Endodermal cell (in vitro differentiated cells): Measurements from ENCODE around the gene PALLD. TPM values are rescaled to one million over a fixed set of nuclear protein-coding genes. Genes with fewer than 3 reads are reported as not detected.

Experiments
- DNase-seq: peaks from one replicate; pipeline ENCODE4 v3.0.0-alpha.2; 2017
- H3K27ac ChIP-seq: 2 replicates; pipeline ENCODE4 v1.5.1; 2013; ENCODE audit warnings: mild to moderate bottlenecking, low read depth, low read length, moderate library complexity
- H3K27me3 ChIP-seq: 2 replicates; pipeline ENCODE4 v1.6.1; 2013; ENCODE audit warnings: mild to moderate bottlenecking, low read length, moderate library complexity; ENCODE audit not compliant: insufficient read depth, control insufficient read depth, poor library complexity, severe bottlenecking
- H3K36me3 ChIP-seq: 2 replicates; pipeline ENCODE4 v1.7.0; 2013; ENCODE audit warnings: mild to moderate bottlenecking, low read length, moderate library complexity; ENCODE audit not compliant: control insufficient read depth, insufficient read depth
- H3K4me1 ChIP-seq: one replicate; pipeline ENCODE4 v1.7.0; 2013; ENCODE audit warnings: low read length; ENCODE audit not compliant: control insufficient read depth, insufficient read depth
- H3K4me3 ChIP-seq: 2 replicates; pipeline ENCODE4 v1.5.1; 2013; ENCODE audit warnings: mild to moderate bottlenecking, low read length, moderate library complexity
- H3K9ac ChIP-seq: 2 replicates; pipeline ENCODE4 v1.6.1; 2013; ENCODE audit warnings: mild to moderate bottlenecking, low read length, moderate library complexity; ENCODE audit not compliant: poor library complexity, severe bottlenecking; ENCODE audit errors: extremely low read depth
- H3K9me3 ChIP-seq: 2 replicates; pipeline ENCODE4 v1.6.1; 2013; ENCODE audit warnings: mild to moderate bottlenecking, low read length, moderate library complexity; ENCODE audit not compliant: control insufficient read depth
- H3K27ac Mint-ChIP-seq: 2 replicates; pipeline ENCODE4 v1.8.0; 2020; ENCODE audit warnings: mixed read lengths
- H3K27me3 Mint-ChIP-seq: 2 replicates; pipeline ENCODE4 v1.8.0; 2021; ENCODE audit warnings: mild to moderate bottlenecking, mixed read lengths; ENCODE audit not compliant: insufficient read depth
- H3K36me3 Mint-ChIP-seq: 2 replicates; pipeline ENCODE4 v1.8.0; 2020; ENCODE audit warnings: low read depth, mixed read lengths
- H3K4me1 Mint-ChIP-seq: 2 replicates; pipeline ENCODE4 v1.8.0; 2020; ENCODE audit warnings: mixed read lengths
- H3K4me3 Mint-ChIP-seq: 2 replicates; pipeline ENCODE4 v1.8.0; 2020; ENCODE audit warnings: mild to moderate bottlenecking, moderate library complexity, mixed read lengths
- H3K9me3 Mint-ChIP-seq: 2 replicates; pipeline ENCODE4 v1.8.0; 2020; ENCODE audit warnings: mild to moderate bottlenecking, mixed read lengths
- CTCF ChIP-seq: fragments of 200-600 bp; sonication (generic); conservative IDR thresholded peaks from 2 replicates; pipeline ENCODE4 v1.5.0; 2021; ENCODE audit warnings: antibody characterized with exemption, mild to moderate bottlenecking
- WGBS, 2 experiments: methylation state at CpG; one replicate each; pipeline versions ENCODE4 v1.1.5 to v1.1.7; 2013; ENCODE audit warnings: missing lambda C conversion rate in 2 of 2, mixed read lengths in 1 of 2; ENCODE audit not compliant: insufficient coverage in 1 of 2, insufficient read length in 1 of 2; 5-methylcytosine and 5-hydroxymethylcytosine counted together
- total RNA-seq, 2 donors: library from RNA; stranded (reverse); fragmentation: NEBNext Ultra II Directional in 1 of 2; extraction: Animal tissue kit (Norgen Biotek cat#: 25700) in 1 of 2; gene quantifications; 2 replicates in 1 of 2; 3 replicates in 1 of 2; pipeline ENCODE4 v1.2.1, GENCODE V29; 2021

The PALLD gene
- total RNA-seq, 2 donors from 2014 or later, result 51.8 to 86.7 TPM

DNA sequence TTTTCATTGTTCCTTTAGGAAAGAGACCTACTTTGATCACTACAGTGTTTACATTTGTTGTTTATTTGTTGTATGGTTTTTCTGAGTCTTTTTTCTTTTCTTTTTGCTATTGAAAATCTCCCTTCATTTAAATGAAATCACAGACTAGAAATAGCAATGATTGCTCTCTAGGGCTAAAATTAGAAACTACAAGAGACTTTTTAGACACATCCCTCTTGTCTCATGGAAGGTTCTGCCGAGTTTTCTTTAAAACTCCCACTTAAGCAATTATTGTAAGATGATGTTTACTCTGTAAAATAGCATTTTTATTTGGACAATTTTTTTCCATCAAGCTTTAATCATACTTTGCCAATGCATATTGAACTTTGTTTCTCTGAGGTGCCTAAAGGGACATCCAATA lies 136.6 kb downstream of the PALLD start:
- Histone ChIP-seq H3K9me3 (no peaks in the 10 kb centered on the region), H3K27ac (no peak overlapping the region), H3K27me3 (no peaks in the 10 kb centered on the region), H3K4me1 (peaks cover 14% of the 10 kb centered on the region), H3K9ac (no peak overlapping the region), H3K36me3 (no peaks in the 10 kb centered on the region), H3K4me3 (peak overlapping the region; percentile 85)
- Mint-ChIP-seq H3K27ac (no peak overlapping the region), H3K4me3 (no peak overlapping the region), H3K27me3 (peaks cover 26% of the 10 kb centered on the region), H3K9me3 (no peaks in the 10 kb centered on the region), H3K36me3 (no peaks in the 10 kb centered on the region), H3K4me1 (peaks cover 20% of the 10 kb centered on the region)
- no peak for DNase-seq
- WGBS, 2 experiments, result 89% methylated on average over 1 of the region's 1 CpG; no CpG with 5 or more reads in 1 of the 2 experiments
- TF ChIP-seq CTCF, result no peak

- Histone ChIP-seq H3K27ac (peak overlapping the region; percentile 45), H3K27me3 (no peaks in the 10 kb centered on the region), H3K36me3 (no peaks in the 10 kb centered on the region), H3K9ac (no peak overlapping the region), H3K4me1 (peaks cover 14% of the 10 kb centered on the region), H3K9me3 (no peaks in the 10 kb centered on the region), H3K4me3 (no peak overlapping the region)
- H3K4me1 Mint-ChIP-seq, result peaks cover 20% of the 10 kb centered on the region
- no peaks in the 10 kb centered on the region for H3K36me3 Mint-ChIP-seq
- no peak overlapping the region for H3K4me3 Mint-ChIP-seq
- TF ChIP-seq CTCF, result no peak
- no peak overlapping the region for H3K27ac Mint-ChIP-seq
- 50 to 86% methylated on average over 2 to 10 of the region's 11 CpGs for WGBS, 2 experiments
- no peaks in the 10 kb centered on the region for H3K9me3 Mint-ChIP-seq
- H3K27me3 Mint-ChIP-seq, result peaks cover 24% of the 10 kb centered on the region
- no peak for DNase-seq
Measured at GRCh38 chr4:168634276-168634802, 137.5 kb downstream of the PALLD start.

DNA sequence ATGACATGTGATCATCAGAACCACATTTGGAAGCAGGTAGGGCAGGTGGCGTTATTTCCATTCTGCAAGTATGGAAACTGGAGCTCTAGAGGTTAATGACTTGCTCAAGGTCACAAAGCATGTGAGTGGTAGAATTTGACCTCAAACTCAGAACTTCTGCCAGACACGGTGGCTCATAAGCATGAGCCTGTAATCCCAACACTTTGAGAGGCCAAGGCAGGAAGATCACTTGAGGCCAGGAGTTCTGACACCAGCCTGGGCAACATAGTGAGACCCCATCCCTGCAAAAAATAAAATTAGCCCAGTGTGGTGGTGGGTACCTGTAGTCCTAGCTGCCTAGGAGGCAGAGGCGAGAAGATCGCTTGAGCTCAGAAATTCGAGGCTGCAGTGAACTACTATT lies 139.2 kb downstream of the PALLD start:
- Mint-ChIP-seq H3K4me1 (peaks cover 20% of the 10 kb centered on the region), H3K4me3 (no peak overlapping the region), H3K36me3 (no peaks in the 10 kb centered on the region), H3K27me3 (peaks cover 8% of the 10 kb centered on the region), H3K27ac (no peak overlapping the region), H3K9me3 (no peaks in the 10 kb centered on the region)
- peaks cover 10% of the 10 kb centered on the region for H3K4me1 ChIP-seq
- TF ChIP-seq CTCF, result no peak
- H3K9ac ChIP-seq, result no peak overlapping the region
- 94 to 97% methylated on average over 4 to 5 of the region's 5 CpGs for WGBS, 2 experiments
- no peak overlapping the region for H3K4me3 ChIP-seq
- no peaks in the 10 kb centered on the region for H3K36me3 ChIP-seq
- H3K9me3 ChIP-seq, result no peaks in the 10 kb centered on the region
- no peaks in the 10 kb centered on the region for H3K27me3 ChIP-seq
- no peak for DNase-seq
- no peak overlapping the region for H3K27ac ChIP-seq
